ENCODE measurements around the gene CDHR3.

The CDHR3 gene

GRCh38 chr7:106029941-106030340 lies 66.9 kb downstream of the CDHR3 start:
- no peak for DNase-seq

GRCh38 chr7:106031300-106032035 lies 68.4 kb downstream of the CDHR3 start:
- no peak for DNase-seq

- no peak for DNase-seq
Observed at GRCh38 chr7:106032295-106032694, 69.2 kb downstream of the CDHR3 start.

GRCh38 chr7:106033735-106034134 lies 70.7 kb downstream of the CDHR3 start:
- no peak for DNase-seq

GRCh38 chr7:106034383-106034782 lies 71.3 kb downstream of the CDHR3 start:
- no peak for DNase-seq

- no peak for DNase-seq
Observed at GRCh38 chr7:106035568-106035967, 72.5 kb downstream of the CDHR3 start.

- no peak for DNase-seq
Observed at GRCh38 chr7:106036004-106036403, 72.9 kb downstream of the CDHR3 start.

- DNase-seq, result no peak
Observed at GRCh38 chr7:106037489-106038176, 74.6 kb downstream of the CDHR3 start.

- DNase-seq, result no peak
Observed at GRCh38 chr7:106038289-106038688, 75.2 kb downstream of the CDHR3 start.

- no peak for DNase-seq
Observed at GRCh38 chr7:106038916-106039315, 75.9 kb downstream of the CDHR3 start.

- no peak for DNase-seq
Observed at GRCh38 chr7:106039486-106040060, 76.5 kb downstream of the CDHR3 start.

GRCh38 chr7:106041140-106041717 lies 78.2 kb downstream of the CDHR3 start:
- no peak for DNase-seq

GRCh38 chr7:106042196-106042611 lies 79.1 kb downstream of the CDHR3 start:
- no peak for DNase-seq

- DNase-seq, result no peak
Observed at GRCh38 chr7:106045139-106045538, 82.1 kb downstream of the CDHR3 start.

- no peak for DNase-seq
Observed at GRCh38 chr7:106045586-106045985, 82.5 kb downstream of the CDHR3 start.

GRCh38 chr7:106047184-106047583 lies 84.1 kb downstream of the CDHR3 start:
- DNase-seq, result no peak

- no peak for DNase-seq
Observed at GRCh38 chr7:106047818-106048705, 85.0 kb downstream of the CDHR3 start.

GRCh38 chr7:106048706-106049020 lies 85.6 kb downstream of the CDHR3 start:
- DNase-seq, result no peak

GRCh38 chr7:106049139-106049752 lies 86.2 kb downstream of the CDHR3 start:
- no peak for DNase-seq

GRCh38 chr7:106050002-106050745 lies 87.1 kb downstream of the CDHR3 start:
- DNase-seq, result no peak

GRCh38 chr7:106050746-106051117 lies 87.7 kb downstream of the CDHR3 start:
- no peak for DNase-seq

GRCh38 chr7:106052681-106053080 lies 89.6 kb downstream of the CDHR3 start:
- DNase-seq, result no peak

All from activated T-cell treated with anti-CD3 and anti-CD28 coated beads for 4 hours (primary cell).